B cell (primary cell): ENCODE data around the gene DOCK4. TPM values are rescaled to one million over a fixed set of nuclear protein-coding genes. Genes with fewer than 3 reads are reported as not detected.

Experiments
- ATAC-seq: fragments of 200-7000 bp; cut with Tn5 transposase; one replicate; pipeline ENCODE4 v1.10.0; 2021; ENCODE audit warnings: low read depth, mild to moderate bottlenecking, moderate number of reproducible peaks, moderate library complexity
- CTCF ChIA-PET: fragments of 350-600 bp; sonication (Branson Sonifier 250); formaldehyde crosslinking; loops from one replicate; lab custom pipeline; 2021; ENCODE audit warnings: antibody characterized with exemption, inconsistent platforms; lab: Charles Lee
- POLR2A ChIA-PET: fragments of 350-600 bp; sonication (Branson Sonifier 250); formaldehyde crosslinking; loops from one replicate; lab custom pipeline; 2021; ENCODE audit warnings: antibody characterized with exemption; lab: Charles Lee
- DNase-seq: peaks from one replicate; pipeline ENCODE4 v3.0.0; 2013
- H2AFZ ChIP-seq: 2 replicates; pipeline ENCODE4 v1.6.1; 2012; ENCODE audit warnings: mild to moderate bottlenecking, low read depth, low read length; ENCODE audit not compliant: insufficient read depth, poor library complexity, severe bottlenecking
- H3K27ac ChIP-seq, 2 donors: 1 replicate in 1 of 2; 2 replicates in 1 of 2; pipeline ENCODE4 v1.5.1; 2012 to 2013; ENCODE audit warnings: low read length in 2 of 2, mild to moderate bottlenecking in 2 of 2, moderate library complexity in 1 of 2
- H3K27me3 ChIP-seq, 4 experiments: fragments of 200-600 bp in 1 of 4; sonication (generic) in 1 of 4; replicated peaks in 1 of 4; 1 replicate in 2 of 4; 2 replicates in 2 of 4; pipeline versions ENCODE4 v1.6.1 to v1.7.0; 2013 to 2016; ENCODE audit warnings: low read length in 3 of 4, mild to moderate bottlenecking in 2 of 4, mixed read lengths in 1 of 4, moderate library complexity in 1 of 4; ENCODE audit not compliant: insufficient read depth in 4 of 4, control insufficient read depth in 3 of 4; ENCODE audit errors: control extremely low read depth in 1 of 4
- H3K36me3 ChIP-seq, 2 experiments: replicated peaks in 1 of 2; 1 replicate in 1 of 2; 2 replicates in 1 of 2; pipeline versions ENCODE4 v1.6.1 to v1.7.1; 2013; ENCODE audit warnings: low read length in 1 of 2; ENCODE audit not compliant: insufficient read depth in 2 of 2, control insufficient read depth in 1 of 2; ENCODE audit errors: control extremely low read depth in 1 of 2, extremely low read depth in 1 of 2
- H3K4me1 ChIP-seq, 2 donors: fragments of 200-600 bp in 1 of 2; sonication (generic) in 1 of 2; 1 replicate in 1 of 2; 2 replicates in 1 of 2; pipeline versions ENCODE4 v1.5.1 to v1.6.1; 2013 to 2017; ENCODE audit warnings: low read length in 2 of 2; ENCODE audit not compliant: control insufficient read depth in 2 of 2, insufficient read depth in 2 of 2
- H3K4me2 ChIP-seq: replicated peaks from 2 replicates; pipeline ENCODE3; 2012; ENCODE audit warnings: mild to moderate bottlenecking, low read depth, low read length; ENCODE audit not compliant: poor library complexity, severe bottlenecking
- H3K4me3 ChIP-seq, 5 experiments: fragments of 200-600 bp in 1 of 5; sonication (generic) in 1 of 5; 1 replicate in 3 of 5; 2 replicates in 2 of 5; pipeline versions ENCODE4 v1.5.1 to v1.7.0; 2011 to 2016; ENCODE audit warnings: low read length in 4 of 5, mild to moderate bottlenecking in 4 of 5, low read depth in 2 of 5, control low read depth in 1 of 5, moderate library complexity in 1 of 5; ENCODE audit not compliant: insufficient read depth in 1 of 5; ENCODE audit errors: control extremely low read depth in 1 of 5, extremely low read depth in 1 of 5
- H3K79me2 ChIP-seq: fragments of 200-600 bp; sonication (generic); one replicate; pipeline ENCODE4 v1.6.0; 2016; ENCODE audit warnings: low read length; ENCODE audit not compliant: control insufficient read depth, insufficient read depth
- H3K9ac ChIP-seq: fragments of 200-600 bp; sonication (generic); 2 replicates; pipeline ENCODE4 v1.6.1; 2017; ENCODE audit warnings: mild to moderate bottlenecking, low read length, moderate library complexity
- H3K9me3 ChIP-seq, 3 donors: one replicate each; pipeline versions ENCODE4 v1.6.1 to v1.7.1; 2013; ENCODE audit warnings: low read length in 2 of 3; ENCODE audit not compliant: control insufficient read depth in 2 of 3, insufficient read depth in 1 of 3; ENCODE audit errors: control extremely low read depth in 1 of 3
- H4K20me1 ChIP-seq: 2 replicates; pipeline ENCODE4 v1.6.0; 2012; ENCODE audit warnings: mild to moderate bottlenecking, low read length; ENCODE audit not compliant: insufficient read depth, control insufficient read depth, poor library complexity, severe bottlenecking
- H3K27ac Mint-ChIP-seq: one replicate; pipeline ENCODE4 v1.8.0; 2021; ENCODE audit warnings: mixed read lengths
- H3K27me3 Mint-ChIP-seq: one replicate; pipeline ENCODE4 v1.8.0; 2021; ENCODE audit warnings: mixed read lengths
- H3K4me1 Mint-ChIP-seq: one replicate; pipeline ENCODE4 v1.8.0; 2021; ENCODE audit warnings: mixed read lengths
- H3K4me3 Mint-ChIP-seq: one replicate; pipeline ENCODE4 v1.8.0; 2021; ENCODE audit warnings: mixed read lengths
- H3K9me3 Mint-ChIP-seq: one replicate; pipeline ENCODE4 v1.8.0; 2022; ENCODE audit warnings: mixed read lengths; ENCODE audit not compliant: insufficient read depth
- CTCF ChIP-seq: fragments of 200-600 bp; IDR thresholded peaks from one replicate; pipeline ENCODE4 v1.8.0; 2022; ENCODE audit warnings: antibody characterized with exemption, mild to moderate bottlenecking
- EZH2 ChIP-seq: IDR thresholded peaks from 2 replicates; pipeline ENCODE4 v1.6.1; 2012; ENCODE audit warnings: borderline replicate concordance, low read depth, mild to moderate bottlenecking, moderate library complexity, low read length; ENCODE audit not compliant: insufficient read depth, poor library complexity, severe bottlenecking
- WGBS: methylation state at CpG from one replicate; pipeline ENCODE4 v1.1.5; 2013; ENCODE audit warnings: missing lambda C conversion rate; ENCODE audit not compliant: insufficient coverage; 5-methylcytosine and 5-hydroxymethylcytosine counted together
- intact Hi-C: fragments of 100-400 bp; cut with micrococcal nuclease; formaldehyde crosslinking; loops from one replicate; pipeline ENCODE4 v1.10.0; 2022
- polyA plus RNA-seq: library from polyadenylated mRNA; depleted of rRNA; stranded (reverse); fragments of >200 nt; gene quantifications from 2 replicates; pipeline ENCODE4 v1.2.3, GENCODE V29; 2012
- total RNA-seq, 2 donors: library from RNA; stranded (reverse); fragments of 120-200 nt in 1 of 2; gene quantifications; 1 replicate in 1 of 2; 2 replicates in 1 of 2; pipeline versions ENCODE4 v1.2.3 to v1.2.4, GENCODE V29; 2013 to 2022

Gene DOCK4
- total and polyA plus RNA-seq, 2 donors (not counting 1 experiment from before 2014, with no cell fraction given), result 0.03 to 4.1 TPM

GRCh38 chr7:112042631-112043030, 163.6 kb downstream of the DOCK4 start:
- H3K27ac ChIP-seq, result no peak overlapping the region
- H3K4me3 ChIP-seq, result no peak overlapping the region
- H3K36me3 ChIP-seq, result no peaks in the 10 kb centered on the region
- intact Hi-C loops, result no loop called here
- no peaks in the 10 kb centered on the region for H4K20me1 ChIP-seq
- WGBS, result 85% methylated on average over 8 of the region's 8 CpGs
- ChIA-PET CTCF (no interaction called here), POLR2A (no interaction called here)
- Mint-ChIP-seq H3K27me3 (peaks cover 11% of the 10 kb centered on the region), H3K27ac (no peak overlapping the region), H3K9me3 (no peaks in the 10 kb centered on the region), H3K4me3 (no peak overlapping the region), H3K4me1 (no peaks in the 10 kb centered on the region)
- no peak overlapping the region for H3K9ac ChIP-seq
- ATAC-seq, result no peak
- DNase-seq, result no peak
- no peaks in the 10 kb centered on the region for H3K79me2 ChIP-seq
- TF ChIP-seq CTCF (no peak), EZH2 (no peak)
- no peak overlapping the region for H2AFZ ChIP-seq
- no peak overlapping the region for H3K4me2 ChIP-seq
- H3K9me3 ChIP-seq, result peaks cover 0 to 2% (median 0%) of the 10 kb centered on the region in 3 donors
- no peaks in the 10 kb centered on the region for H3K4me1 ChIP-seq
- peaks cover 0 to 3% (median 2%) of the 10 kb centered on the region in 4 experiments for H3K27me3 ChIP-seq

DNA sequence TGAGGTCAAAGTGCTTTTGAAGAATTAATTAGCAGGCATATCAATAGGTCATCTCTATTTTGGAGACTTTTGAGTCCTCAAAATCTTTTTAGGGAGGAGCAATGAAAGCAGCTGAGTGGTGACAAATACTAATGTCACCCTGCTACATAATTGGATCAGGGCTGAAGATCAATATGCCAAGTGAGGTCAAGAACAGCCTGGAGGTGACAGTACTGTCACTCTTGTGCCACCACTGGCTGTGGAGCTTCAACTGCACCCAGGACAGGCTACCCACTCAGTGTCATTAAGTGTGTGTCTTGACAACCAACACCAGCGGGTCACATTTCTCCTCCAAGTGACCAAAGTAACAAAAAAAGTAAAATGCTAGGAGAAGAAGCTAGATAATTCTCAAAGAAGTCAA, 167.8 kb downstream of the DOCK4 start:
- Histone ChIP-seq H4K20me1 (no peaks in the 10 kb centered on the region), H3K4me1 (no peaks in the 10 kb centered on the region), H3K9ac (no peak overlapping the region), H3K4me3 (no peak overlapping the region), H3K27me3 (no peaks in the 10 kb centered on the region), H3K36me3 (no peaks in the 10 kb centered on the region), H3K27ac (no peak overlapping the region), H3K79me2 (no peaks in the 10 kb centered on the region), H2AFZ (no peak overlapping the region), H3K4me2 (no peak overlapping the region), H3K9me3 (no peaks in the 10 kb centered on the region)
- TF ChIP-seq EZH2, result no peak
- TF ChIP-seq CTCF, result no peak
- H3K9me3 Mint-ChIP-seq, result no peaks in the 10 kb centered on the region
- ChIA-PET POLR2A (no interaction called here), CTCF (no interaction called here)
- ATAC-seq (no peak), DNase-seq (no peak)
- intact Hi-C loops, result no loop called here
- no peak overlapping the region for H3K4me3 Mint-ChIP-seq
- WGBS, result no CpG with 5 or more reads among the region's 1 CpG
- peaks cover 4% of the 10 kb centered on the region for H3K27me3 Mint-ChIP-seq
- H3K4me1 Mint-ChIP-seq, result no peaks in the 10 kb centered on the region
- no peak overlapping the region for H3K27ac Mint-ChIP-seq
